ENCODE data around the gene USB1. TPM values are rescaled to one million over a fixed set of nuclear protein-coding genes. Genes with fewer than 3 reads are reported as not detected.

Gene USB1
- total and polyA plus RNA-seq, 4 donors = 14.7 to 72.7 (median 38.7) TPM

GRCh38 chr16:57998486-57998885 lies 2.7 kb upstream of the USB1 start:
- Histone ChIP-seq H3K9ac (ENCODE audit: insufficient read depth in 1 of 2, low read length in 2 of 2) (no peak overlapping the region), H3K27ac (ENCODE audit: low read depth in 1 of 2, low read length in 1 of 2) (peak overlapping the region in 1 of 2 donors; percentile 93), H3K27me3 (ENCODE audit: control insufficient read depth in 3 of 3, insufficient read depth in 3 of 3, low read length in 2 of 3) (no peaks in the 10 kb centered on the region), H3K4me1 (ENCODE audit: control insufficient read depth in 5 of 5, insufficient read depth in 5 of 5, low read length in 5 of 5) (peaks cover 0 to 34% (median 10%) of the 10 kb centered on the region in 5 donors), H3K4me3 (no peak overlapping the region), H3K9me3 (ENCODE audit: control insufficient read depth in 4 of 4, insufficient read depth in 3 of 4, low read length in 3 of 4) (no peaks in the 10 kb centered on the region), H3K36me3 (ENCODE audit: control insufficient read depth in 4 of 4, insufficient read depth in 4 of 4, low read length in 4 of 4) (peaks cover 6 to 33% (median 17%) of the 10 kb centered on the region in 4 donors)
- no peak for TF ChIP-seq CTCF (IDR thresholded peaks at IDR 0.05; ENCODE audit: control extremely low read depth, extremely low read depth)
- 29 to 38% methylated on average over 8 of the region's 8 CpGs for WGBS, 2 donors
- DNase-seq (no peak), ATAC-seq (ENCODE audit: insufficient read depth, low FRiP score) (peak; percentile 30)

GRCh38 chr16:57998992-57999365 lies 2.2 kb upstream of the USB1 start:
- Histone ChIP-seq H3K4me3 (no peak overlapping the region), H3K9ac (ENCODE audit: insufficient read depth in 1 of 2, low read length in 2 of 2) (peak overlapping the region in 1 of 2 donors; percentile 68), H3K27me3 (ENCODE audit: control insufficient read depth in 3 of 3, insufficient read depth in 3 of 3, low read length in 2 of 3) (no peaks in the 10 kb centered on the region), H3K9me3 (ENCODE audit: control insufficient read depth in 4 of 4, insufficient read depth in 3 of 4, low read length in 3 of 4) (no peaks in the 10 kb centered on the region), H3K36me3 (ENCODE audit: control insufficient read depth in 4 of 4, insufficient read depth in 4 of 4, low read length in 4 of 4) (peaks cover 6 to 29% (median 17%) of the 10 kb centered on the region in 4 donors), H3K27ac (ENCODE audit: low read depth in 1 of 2, low read length in 1 of 2) (peak overlapping the region in 1 of 2 donors; percentile 93), H3K4me1 (ENCODE audit: control insufficient read depth in 5 of 5, insufficient read depth in 5 of 5, low read length in 5 of 5) (peaks cover 0 to 33% (median 10%) of the 10 kb centered on the region in 5 donors)
- ATAC-seq (ENCODE audit: insufficient read depth, low FRiP score) (no peak), DNase-seq (no peak)
- TF ChIP-seq CTCF (IDR thresholded peaks at IDR 0.05; ENCODE audit: control extremely low read depth, extremely low read depth) = no peak
- 66 to 79% methylated on average over 3 of the region's 3 CpGs for WGBS, 2 donors

- H3K9ac ChIP-seq (ENCODE audit: insufficient read depth in 1 of 2, low read length in 2 of 2) = peak overlapping the region; percentile 68 to 73
- DNase-seq (peak in 2 of 3 donors; percentile 31 to 32), ATAC-seq (ENCODE audit: insufficient read depth, low FRiP score) (no peak)
- H3K27ac ChIP-seq (ENCODE audit: low read depth in 1 of 2, low read length in 1 of 2) = peak overlapping the region; percentile 92 to 93
- H3K9me3 ChIP-seq (ENCODE audit: control insufficient read depth in 4 of 4, insufficient read depth in 3 of 4, low read length in 3 of 4) = no peaks in the 10 kb centered on the region
- no peak for TF ChIP-seq CTCF (IDR thresholded peaks at IDR 0.05; ENCODE audit: control extremely low read depth, extremely low read depth)
- H3K4me1 ChIP-seq (ENCODE audit: control insufficient read depth in 5 of 5, insufficient read depth in 5 of 5, low read length in 5 of 5) = peaks cover 0 to 28% (median 10%) of the 10 kb centered on the region in 5 donors
- peak overlapping the region; percentile 68 for H3K4me3 ChIP-seq
- 9 to 17% methylated on average over 6 of the region's 6 CpGs for WGBS, 2 donors
- H3K36me3 ChIP-seq (ENCODE audit: control insufficient read depth in 4 of 4, insufficient read depth in 4 of 4, low read length in 4 of 4) = peaks cover 6 to 28% (median 15%) of the 10 kb centered on the region in 4 donors
- no peaks in the 10 kb centered on the region for H3K27me3 ChIP-seq (ENCODE audit: control insufficient read depth in 3 of 3, insufficient read depth in 3 of 3, low read length in 2 of 3)
Observed at GRCh38 chr16:57999366-57999970, 1.7 kb upstream of the USB1 start.
